Measurements from ENCODE around the gene POP4. TPM values are rescaled to one million over a fixed set of nuclear protein-coding genes. Genes with fewer than 3 reads are reported as not detected.

Gene POP4
- total and polyA plus RNA-seq, 9 of the 15 experiments (the other 6 are each of a cell fraction or from before 2014, with no cell fraction given) = 42.1 to 128 (median 99.0) TPM

DNA sequence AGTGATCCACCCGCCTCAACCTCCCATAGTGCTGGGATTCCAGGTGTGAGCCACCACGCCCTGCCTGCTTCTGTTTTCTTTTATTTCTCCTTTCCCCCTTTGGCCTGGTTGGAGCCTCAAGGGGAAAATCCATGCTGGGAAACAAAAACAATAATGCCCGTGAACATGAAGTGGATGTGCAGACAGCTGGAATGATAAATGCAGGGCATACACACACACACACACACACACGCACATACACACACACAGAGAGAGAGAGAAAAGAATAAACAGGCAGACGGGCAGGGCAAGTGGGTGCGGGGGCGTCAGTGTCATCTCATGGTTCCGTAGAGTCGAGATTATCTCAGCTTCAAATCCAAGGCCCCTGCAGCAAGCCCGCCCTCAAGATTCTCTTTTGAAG, 54.8 kb downstream of the POP4 start (continued):
- TF ChIP-seq, protein P1, sequence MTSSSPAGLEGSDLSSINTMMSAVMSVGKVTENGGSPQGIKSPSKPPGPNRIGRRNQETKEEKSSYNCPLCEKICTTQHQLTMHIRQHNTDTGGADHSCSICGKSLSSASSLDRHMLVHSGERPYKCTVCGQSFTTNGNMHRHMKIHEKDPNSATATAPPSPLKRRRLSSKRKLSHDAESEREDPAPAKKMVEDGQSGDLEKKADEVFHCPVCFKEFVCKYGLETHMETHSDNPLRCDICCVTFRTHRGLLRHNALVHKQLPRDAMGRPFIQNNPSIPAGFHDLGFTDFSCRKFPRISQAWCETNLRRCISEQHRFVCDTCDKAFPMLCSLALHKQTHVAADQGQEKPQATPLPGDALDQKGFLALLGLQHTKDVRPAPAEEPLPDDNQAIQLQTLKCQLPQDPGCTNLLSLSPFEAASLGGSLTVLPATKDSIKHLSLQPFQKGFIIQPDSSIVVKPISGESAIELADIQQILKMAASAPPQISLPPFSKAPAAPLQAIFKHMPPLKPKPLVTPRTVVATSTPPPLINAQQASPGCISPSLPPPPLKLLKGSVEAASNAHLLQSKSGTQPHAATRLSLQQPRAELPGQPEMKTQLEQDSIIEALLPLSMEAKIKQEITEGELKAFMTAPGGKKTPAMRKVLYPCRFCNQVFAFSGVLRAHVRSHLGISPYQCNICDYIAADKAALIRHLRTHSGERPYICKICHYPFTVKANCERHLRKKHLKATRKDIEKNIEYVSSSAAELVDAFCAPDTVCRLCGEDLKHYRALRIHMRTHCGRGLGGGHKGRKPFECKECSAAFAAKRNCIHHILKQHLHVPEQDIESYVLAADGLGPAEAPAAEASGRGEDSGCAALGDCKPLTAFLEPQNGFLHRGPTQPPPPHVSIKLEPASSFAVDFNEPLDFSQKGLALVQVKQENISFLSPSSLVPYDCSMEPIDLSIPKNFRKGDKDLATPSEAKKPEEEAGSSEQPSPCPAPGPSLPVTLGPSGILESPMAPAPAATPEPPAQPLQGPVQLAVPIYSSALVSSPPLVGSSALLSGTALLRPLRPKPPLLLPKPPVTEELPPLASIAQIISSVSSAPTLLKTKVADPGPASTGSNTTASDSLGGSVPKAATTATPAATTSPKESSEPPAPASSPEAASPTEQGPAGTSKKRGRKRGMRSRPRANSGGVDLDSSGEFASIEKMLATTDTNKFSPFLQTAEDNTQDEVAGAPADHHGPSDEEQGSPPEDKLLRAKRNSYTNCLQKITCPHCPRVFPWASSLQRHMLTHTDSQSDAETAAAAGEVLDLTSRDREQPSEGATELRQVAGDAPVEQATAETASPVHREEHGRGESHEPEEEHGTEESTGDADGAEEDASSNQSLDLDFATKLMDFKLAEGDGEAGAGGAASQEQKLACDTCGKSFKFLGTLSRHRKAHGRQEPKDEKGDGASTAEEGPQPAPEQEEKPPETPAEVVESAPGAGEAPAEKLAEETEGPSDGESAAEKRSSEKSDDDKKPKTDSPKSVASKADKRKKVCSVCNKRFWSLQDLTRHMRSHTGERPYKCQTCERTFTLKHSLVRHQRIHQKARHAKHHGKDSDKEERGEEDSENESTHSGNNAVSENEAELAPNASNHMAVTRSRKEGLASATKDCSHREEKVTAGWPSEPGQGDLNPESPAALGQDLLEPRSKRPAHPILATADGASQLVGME (CRISPR knock-in tag; IDR thresholded peaks at IDR 0.05) = no peak
- TF ChIP-seq CBX3 (IDR thresholded peaks at IDR 0.05; ENCODE audit: borderline replicate concordance in 1 of 2, low read length in 2 of 2) (no peak), YBX1 (IDR thresholded peaks at IDR 0.05) (no peak), PHF20 (IDR thresholded peaks at IDR 0.05; ENCODE audit: partially characterized antibody) (no peak), LEF1 (IDR thresholded peaks at IDR 0.05) (0 out of 2 replicates have a peak, but pooled peaks have one; percentile 52), DPF2 (IDR thresholded peaks at IDR 0.05) (peak; percentile 83), FOXK1 (CRISPR knock-in tag; IDR thresholded peaks at IDR 0.05; ENCODE audit: borderline replicate concordance) (no peak), MEF2A (IDR thresholded peaks at IDR 0.05; ENCODE audit: control insufficient read depth, low read depth, low read length) (no peak), NFIC (IDR thresholded peaks at IDR 0.05) (0 out of 2 replicates have a peak, but pooled peaks have one; percentile 17), ETS2 (tag; IDR thresholded peaks at IDR 0.05; ENCODE audit: borderline replicate concordance, poor library complexity, severe bottlenecking) (no peak), EP400 (IDR thresholded peaks at IDR 0.05) (0 out of 2 replicates have a peak, but pooled peaks have one; percentile 19), ZKSCAN3 (CRISPR knock-in tag; IDR thresholded peaks at IDR 0.05) (no peak), SNIP1 (IDR thresholded peaks at IDR 0.05; ENCODE audit: low read depth) (no peak), TEAD2 (tag; IDR thresholded peaks at IDR 0.05) (no peak), NFATC3 (IDR thresholded peaks at IDR 0.05) (no peak), MYC (IDR thresholded peaks at IDR 0.05; ENCODE audit: low read depth, low read length) (no peak; the same call in 1 of the 2 replicates), MYC (CRISPR knock-in tag; IDR thresholded peaks at IDR 0.05; ENCODE audit: borderline replicate concordance, low read depth) (no peak)
- TF ChIP-seq, protein P2, sequence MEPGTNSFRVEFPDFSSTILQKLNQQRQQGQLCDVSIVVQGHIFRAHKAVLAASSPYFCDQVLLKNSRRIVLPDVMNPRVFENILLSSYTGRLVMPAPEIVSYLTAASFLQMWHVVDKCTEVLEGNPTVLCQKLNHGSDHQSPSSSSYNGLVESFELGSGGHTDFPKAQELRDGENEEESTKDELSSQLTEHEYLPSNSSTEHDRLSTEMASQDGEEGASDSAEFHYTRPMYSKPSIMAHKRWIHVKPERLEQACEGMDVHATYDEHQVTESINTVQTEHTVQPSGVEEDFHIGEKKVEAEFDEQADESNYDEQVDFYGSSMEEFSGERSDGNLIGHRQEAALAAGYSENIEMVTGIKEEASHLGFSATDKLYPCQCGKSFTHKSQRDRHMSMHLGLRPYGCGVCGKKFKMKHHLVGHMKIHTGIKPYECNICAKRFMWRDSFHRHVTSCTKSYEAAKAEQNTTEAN (CRISPR knock-in tag; IDR thresholded peaks at IDR 0.05) = no peak
- TF ChIP-seq, protein P3, sequence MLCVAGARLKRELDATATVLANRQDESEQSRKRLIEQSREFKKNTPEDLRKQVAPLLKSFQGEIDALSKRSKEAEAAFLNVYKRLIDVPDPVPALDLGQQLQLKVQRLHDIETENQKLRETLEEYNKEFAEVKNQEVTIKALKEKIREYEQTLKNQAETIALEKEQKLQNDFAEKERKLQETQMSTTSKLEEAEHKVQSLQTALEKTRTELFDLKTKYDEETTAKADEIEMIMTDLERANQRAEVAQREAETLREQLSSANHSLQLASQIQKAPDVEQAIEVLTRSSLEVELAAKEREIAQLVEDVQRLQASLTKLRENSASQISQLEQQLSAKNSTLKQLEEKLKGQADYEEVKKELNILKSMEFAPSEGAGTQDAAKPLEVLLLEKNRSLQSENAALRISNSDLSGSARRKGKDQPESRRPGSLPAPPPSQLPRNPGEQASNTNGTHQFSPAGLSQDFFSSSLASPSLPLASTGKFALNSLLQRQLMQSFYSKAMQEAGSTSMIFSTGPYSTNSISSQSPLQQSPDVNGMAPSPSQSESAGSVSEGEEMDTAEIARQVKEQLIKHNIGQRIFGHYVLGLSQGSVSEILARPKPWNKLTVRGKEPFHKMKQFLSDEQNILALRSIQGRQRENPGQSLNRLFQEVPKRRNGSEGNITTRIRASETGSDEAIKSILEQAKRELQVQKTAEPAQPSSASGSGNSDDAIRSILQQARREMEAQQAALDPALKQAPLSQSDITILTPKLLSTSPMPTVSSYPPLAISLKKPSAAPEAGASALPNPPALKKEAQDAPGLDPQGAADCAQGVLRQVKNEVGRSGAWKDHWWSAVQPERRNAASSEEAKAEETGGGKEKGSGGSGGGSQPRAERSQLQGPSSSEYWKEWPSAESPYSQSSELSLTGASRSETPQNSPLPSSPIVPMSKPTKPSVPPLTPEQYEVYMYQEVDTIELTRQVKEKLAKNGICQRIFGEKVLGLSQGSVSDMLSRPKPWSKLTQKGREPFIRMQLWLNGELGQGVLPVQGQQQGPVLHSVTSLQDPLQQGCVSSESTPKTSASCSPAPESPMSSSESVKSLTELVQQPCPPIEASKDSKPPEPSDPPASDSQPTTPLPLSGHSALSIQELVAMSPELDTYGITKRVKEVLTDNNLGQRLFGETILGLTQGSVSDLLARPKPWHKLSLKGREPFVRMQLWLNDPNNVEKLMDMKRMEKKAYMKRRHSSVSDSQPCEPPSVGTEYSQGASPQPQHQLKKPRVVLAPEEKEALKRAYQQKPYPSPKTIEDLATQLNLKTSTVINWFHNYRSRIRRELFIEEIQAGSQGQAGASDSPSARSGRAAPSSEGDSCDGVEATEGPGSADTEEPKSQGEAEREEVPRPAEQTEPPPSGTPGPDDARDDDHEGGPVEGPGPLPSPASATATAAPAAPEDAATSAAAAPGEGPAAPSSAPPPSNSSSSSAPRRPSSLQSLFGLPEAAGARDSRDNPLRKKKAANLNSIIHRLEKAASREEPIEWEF (CRISPR knock-in tag; IDR thresholded peaks at IDR 0.05) = no peak

All from K562 (cell line).